Lower lobe of right lung (tissue), 2 donors: ENCODE measurements around the gene LILRB4. TPM values are rescaled to one million over a fixed set of nuclear protein-coding genes. Genes with fewer than 3 reads are reported as not detected.
"Not testable (repeated sequence)": the region's sequence is repeated elsewhere in the genome, so short reads cannot be mapped to it uniquely, and the experiment has no call there.

Source experiments
- ATAC-seq, 2 donors: fragments of 200-7000 bp; cut with Tn5 transposase; one replicate each; pipeline ENCODE4 v1.9.1; 2020 to 2022; ENCODE audit warnings: mild to moderate bottlenecking in 2 of 2, moderate library complexity in 2 of 2
- DNase-seq: peaks from one replicate; pipeline ENCODE4 v3.0.0-alpha.2; 2020
- H3K27ac ChIP-seq: fragments of 200-600 bp; one replicate; pipeline ENCODE4 v1.8.0; 2022
- H3K27me3 ChIP-seq: fragments of 200-600 bp; one replicate; pipeline ENCODE4 v1.8.0; 2022; ENCODE audit warnings: low read depth
- H3K36me3 ChIP-seq: fragments of 200-600 bp; one replicate; pipeline ENCODE4 v1.8.0; 2022; ENCODE audit warnings: mild to moderate bottlenecking
- H3K4me1 ChIP-seq: fragments of 200-600 bp; one replicate; pipeline ENCODE4 v1.8.0; 2022
- H3K4me3 ChIP-seq: fragments of 200-600 bp; one replicate; pipeline ENCODE4 v1.8.0; 2022; ENCODE audit warnings: mild to moderate bottlenecking
- H3K9me3 ChIP-seq: fragments of 200-600 bp; one replicate; pipeline ENCODE4 v1.8.0; 2022
- intact Hi-C: fragments of 100-400 bp; cut with DNase I; formaldehyde crosslinking; loops from one replicate; pipeline ENCODE4 v1.11.0; 2022
- microRNA-seq: library from miRNA; unstranded; fragments of <30 nt; microRNA quantifications from one replicate; pipeline ENCODE4 v1.2.0, GENCODE V29; 2020; ENCODE audit warnings: borderline number of aligned reads
- total RNA-seq: library from RNA; stranded (reverse); fragmentation: NEBNext Ultra II Directional; extraction: Animal tissue kit (Norgen Biotek cat#: 25700); gene quantifications from one replicate; pipeline ENCODE4 v1.2.1, GENCODE V29; 2021
- TF ChIP-seq, protein P1 (sequence below): fragments of 200-600 bp; IDR thresholded peaks from one replicate; pipeline ENCODE4 v1.8.0; 2022; ENCODE audit warnings: antibody characterized with exemption, mild to moderate bottlenecking
- donor health status: DM: no; HTN: yes; CAD: no; lungs with severe emphysema.

The LILRB4 gene
- total RNA-seq, 1 donor from 2014 or later: 43.7 TPM

- peaks cover 12% of the 10 kb centered on the region for H3K27me3 ChIP-seq
- H3K9me3 ChIP-seq: no peaks in the 10 kb centered on the region
- TF ChIP-seq, protein P1, sequence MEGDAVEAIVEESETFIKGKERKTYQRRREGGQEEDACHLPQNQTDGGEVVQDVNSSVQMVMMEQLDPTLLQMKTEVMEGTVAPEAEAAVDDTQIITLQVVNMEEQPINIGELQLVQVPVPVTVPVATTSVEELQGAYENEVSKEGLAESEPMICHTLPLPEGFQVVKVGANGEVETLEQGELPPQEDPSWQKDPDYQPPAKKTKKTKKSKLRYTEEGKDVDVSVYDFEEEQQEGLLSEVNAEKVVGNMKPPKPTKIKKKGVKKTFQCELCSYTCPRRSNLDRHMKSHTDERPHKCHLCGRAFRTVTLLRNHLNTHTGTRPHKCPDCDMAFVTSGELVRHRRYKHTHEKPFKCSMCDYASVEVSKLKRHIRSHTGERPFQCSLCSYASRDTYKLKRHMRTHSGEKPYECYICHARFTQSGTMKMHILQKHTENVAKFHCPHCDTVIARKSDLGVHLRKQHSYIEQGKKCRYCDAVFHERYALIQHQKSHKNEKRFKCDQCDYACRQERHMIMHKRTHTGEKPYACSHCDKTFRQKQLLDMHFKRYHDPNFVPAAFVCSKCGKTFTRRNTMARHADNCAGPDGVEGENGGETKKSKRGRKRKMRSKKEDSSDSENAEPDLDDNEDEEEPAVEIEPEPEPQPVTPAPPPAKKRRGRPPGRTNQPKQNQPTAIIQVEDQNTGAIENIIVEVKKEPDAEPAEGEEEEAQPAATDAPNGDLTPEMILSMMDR: no peak
- intact Hi-C loops: no loop called here
- H3K36me3 ChIP-seq: no peaks in the 10 kb centered on the region
- DNase-seq: no peak
- no peaks in the 10 kb centered on the region for H3K4me1 ChIP-seq
- no peak overlapping the region for H3K27ac ChIP-seq
- ATAC-seq: peak in 1 of 2 donors; percentile 17
- no peak overlapping the region for H3K4me3 ChIP-seq
Observed at GRCh38 chr19:54708781-54709180, 46.0 kb downstream of the LILRB4 start.

- intact Hi-C loops: no loop called here
- ATAC-seq: no peak
- TF ChIP-seq, protein P1: no peak
Observed at GRCh38 chr19:54709212-54709948, 46.6 kb downstream of the LILRB4 start.

GRCh38 chr19:54709956-54710355 lies 47.2 kb downstream of the LILRB4 start:
- H3K4me1 ChIP-seq, DNase-seq, H3K9me3 ChIP-seq, ATAC-seq, H3K36me3 ChIP-seq, H3K4me3 ChIP-seq, H3K27ac ChIP-seq, intact Hi-C loops: not testable (repeated sequence)
- H3K27me3 ChIP-seq: peaks cover 12% of the 10 kb centered on the region

More at GRCh38 chr19:54709212-54709948, 46.6 kb downstream of the LILRB4 start:
- no peak overlapping the region for H3K27ac ChIP-seq
- DNase-seq: no peak
- no peaks in the 10 kb centered on the region for H3K36me3 ChIP-seq
- peaks cover 12% of the 10 kb centered on the region for H3K27me3 ChIP-seq
- no peak overlapping the region for H3K4me3 ChIP-seq
- no peaks in the 10 kb centered on the region for H3K4me1 ChIP-seq
- H3K9me3 ChIP-seq: no peaks in the 10 kb centered on the region

Small RNA genes within 50 kb of the gene (microRNA-seq; reads per million reads assigned to microRNA genes)
- not detected for gene MIR8061

Other genes starting within 250 kb of the LILRB4 start
- not detected for gene TTYH1, start 247.5 kb upstream of the LILRB4 start, total RNA-seq
- gene LENG8, start 213.8 kb upstream of the LILRB4 start, total RNA-seq: 183 TPM
- gene LENG9, start 199.2 kb upstream of the LILRB4 start, total RNA-seq: 7.3 TPM
- gene CDC42EP5, start 189.7 kb upstream of the LILRB4 start, total RNA-seq: 25.5 TPM
- 0.95 TPM for gene LAIR2, start 160.2 kb upstream of the LILRB4 start, total RNA-seq
- 25.3 TPM for gene LILRA2, start 89.2 kb upstream of the LILRB4 start, total RNA-seq
- gene LILRA1, start 69.4 kb upstream of the LILRB4 start, total RNA-seq: 7.6 TPM
- gene LILRB1, start 32.5 kb upstream of the LILRB4 start, total RNA-seq: 43.3 TPM
- not detected for gene KIR3DL3, start 61.5 kb downstream of the LILRB4 start, total RNA-seq
- 0.38 TPM for gene KIR2DL3, start 75.5 kb downstream of the LILRB4 start, total RNA-seq
- gene KIR2DL1, start 106.8 kb downstream of the LILRB4 start, total RNA-seq: 0.83 TPM
- gene KIR2DL4, start 140.6 kb downstream of the LILRB4 start, total RNA-seq: 0.38 TPM
- gene KIR3DL1, start 153.5 kb downstream of the LILRB4 start, total RNA-seq: 0.71 TPM
- gene KIR2DS4, start 169.7 kb downstream of the LILRB4 start, total RNA-seq: 0.38 TPM
- gene KIR3DL2, start 187.5 kb downstream of the LILRB4 start, total RNA-seq: not detected
- gene FCAR, start 211.2 kb downstream of the LILRB4 start, total RNA-seq: 6.7 TPM
- gene NCR1, start 243.2 kb downstream of the LILRB4 start, total RNA-seq: 2.4 TPM